GM23338 (cell line): ENCODE measurements around the gene VGLL4. TPM values are rescaled to one million over a fixed set of nuclear protein-coding genes. Genes with fewer than 3 reads are reported as not detected.

Source experiments
- ATAC-seq: fragments of 200-7000 bp; cut with Tn5 transposase; 3 replicates; pipeline ENCODE4 v1.9.1; 2020
- DNase-seq: peaks from one replicate; pipeline ENCODE4 v3.0.0-alpha.2; 2015; ENCODE audit warnings: low spot score
- H2AFZ ChIP-seq: fragments of 200-600 bp; sonication (generic); 2 replicates; pipeline ENCODE4 v1.8.0; 2016; ENCODE audit warnings: antibody characterized with exemption, mild to moderate bottlenecking, moderate library complexity
- H3F3A ChIP-seq: fragments of 200-600 bp; sonication (generic); replicated peaks from 2 replicates; pipeline ENCODE4 v1.8.0; 2017; ENCODE audit warnings: antibody characterized with exemption, mixed run types, low read depth
- H3K27ac ChIP-seq: fragments of 200-600 bp; sonication (generic); 2 replicates; pipeline ENCODE4 v1.6.1; 2016; ENCODE audit warnings: low read depth
- H3K27me3 ChIP-seq: fragments of 200-600 bp; sonication (generic); 2 replicates; pipeline ENCODE4 v1.8.0; 2016; ENCODE audit warnings: mild to moderate bottlenecking, mixed run types, moderate library complexity; ENCODE audit not compliant: insufficient read depth
- H3K36me3 ChIP-seq: fragments of 200-600 bp; sonication (generic); 2 replicates; pipeline ENCODE4 v1.8.0; 2016; ENCODE audit warnings: mild to moderate bottlenecking; ENCODE audit not compliant: insufficient read depth
- H3K4me1 ChIP-seq: fragments of 200-600 bp; sonication (generic); 2 replicates; pipeline ENCODE4 v1.8.0; 2016; ENCODE audit warnings: mild to moderate bottlenecking, moderate library complexity; ENCODE audit not compliant: insufficient read depth
- H3K4me2 ChIP-seq: fragments of 200-600 bp; sonication (generic); 2 replicates; pipeline ENCODE4 v1.7.1; 2017; ENCODE audit warnings: mixed run types
- H3K4me3 ChIP-seq: fragments of 200-600 bp; sonication (generic); 2 replicates; pipeline ENCODE4 v1.6.1; 2016; ENCODE audit warnings: mixed run types
- H3K79me2 ChIP-seq: fragments of 200-600 bp; sonication (generic); replicated peaks from 2 replicates; pipeline ENCODE4 v1.8.0; 2017; ENCODE audit warnings: mild to moderate bottlenecking; ENCODE audit not compliant: insufficient read depth
- H3K9me2 ChIP-seq: fragments of 200-600 bp; sonication (generic); 2 replicates; pipeline ENCODE4 v1.8.0; 2017; ENCODE audit not compliant: insufficient read depth
- H4K20me1 ChIP-seq: fragments of 200-600 bp; sonication (generic); replicated peaks from 2 replicates; pipeline ENCODE4 v1.8.0; 2017; ENCODE audit warnings: mild to moderate bottlenecking; ENCODE audit not compliant: insufficient read depth
- H3K27ac Mint-ChIP-seq: 2 replicates; pipeline ENCODE4 v1.8.0; 2020; ENCODE audit warnings: inconsistent platforms, mild to moderate bottlenecking, moderate library complexity, mixed read lengths
- H3K27me3 Mint-ChIP-seq: 3 replicates; pipeline ENCODE4 v1.8.0; 2022; ENCODE audit warnings: low read depth, mild to moderate bottlenecking, moderate library complexity, mixed read lengths, inconsistent platforms; ENCODE audit not compliant: insufficient read depth, poor library complexity
- H3K36me3 Mint-ChIP-seq: 3 replicates; pipeline ENCODE4 v1.8.0; 2021; ENCODE audit warnings: low read depth, mild to moderate bottlenecking, inconsistent platforms, moderate library complexity, mixed read lengths
- H3K4me1 Mint-ChIP-seq: 3 replicates; pipeline ENCODE4 v1.8.0; 2020; ENCODE audit warnings: mild to moderate bottlenecking, inconsistent platforms, mixed read lengths
- H3K4me3 Mint-ChIP-seq: 3 replicates; pipeline ENCODE4 v1.8.0; 2021; ENCODE audit warnings: moderate library complexity, mild to moderate bottlenecking, inconsistent platforms, mixed read lengths
- H3K9me3 Mint-ChIP-seq: 3 replicates; pipeline ENCODE4 v1.8.0; 2020; ENCODE audit warnings: moderate library complexity, mild to moderate bottlenecking, inconsistent platforms, mixed read lengths
- CREB1 ChIP-seq: fragments of 250-450 bp; sonication (Bioruptor Pico); IDR thresholded peaks from 2 replicates; pipeline ENCODE4 v1.5.0; 2020; ENCODE audit warnings: low read depth, mild to moderate bottlenecking, moderate library complexity
- EZH2 ChIP-seq: fragments of 200-600 bp; sonication (generic); IDR thresholded peaks from one replicate; pipeline ENCODE4 v1.8.0; 2017; ENCODE audit warnings: antibody characterized with exemption, mild to moderate bottlenecking, low read depth; ENCODE audit not compliant: unreplicated experiment
- EZH2phosphoT487 ChIP-seq: fragments of 200-600 bp; sonication (generic); IDR thresholded peaks from one replicate; pipeline ENCODE4 v1.8.1; 2018; ENCODE audit warnings: antibody characterized with exemption; ENCODE audit not compliant: unreplicated experiment
- JUNB ChIP-seq: IDR thresholded peaks from one replicate; pipeline ENCODE4 v1.6.1; 2016; ENCODE audit warnings: antibody characterized with exemption; ENCODE audit not compliant: unreplicated experiment
- NANOG ChIP-seq: IDR thresholded peaks from 2 replicates; pipeline ENCODE4 v1.6.1; 2016; ENCODE audit warnings: antibody characterized with exemption, borderline replicate concordance
- POLR2AphosphoS5 ChIP-seq: IDR thresholded peaks from 2 replicates; pipeline ENCODE4 v1.6.1; 2016; ENCODE audit warnings: antibody characterized with exemption, low read depth
- STAT1 ChIP-seq: IDR thresholded peaks from one replicate; pipeline ENCODE4 v1.6.1; 2016; ENCODE audit warnings: antibody characterized with exemption; ENCODE audit not compliant: unreplicated experiment
- ZNF114 ChIP-seq: fragments of 250-450 bp; sonication (Bioruptor Pico); IDR thresholded peaks from 2 replicates; pipeline ENCODE4 v1.5.0; 2020; ENCODE audit warnings: mild to moderate bottlenecking, moderate library complexity
- ZNF331 ChIP-seq: fragments of 250-450 bp; sonication (Bioruptor Pico); IDR thresholded peaks from 2 replicates; pipeline ENCODE4 v1.5.0; 2020; ENCODE audit warnings: low read depth, mild to moderate bottlenecking, moderate library complexity
- polyA plus RNA-seq: library from polyadenylated mRNA; unstranded; fragments of >200 nt; fragmentation: Nextera tagmentation; extraction: Ambion mirVana; gene quantifications from 2 replicates; pipeline ENCODE4 v1.2.1, GENCODE V29; 2016
- total RNA-seq: library from RNA; depleted of rRNA; stranded (reverse); fragments of >200 nt; shearing (Covaris generic); gene quantifications from 2 replicates; pipeline ENCODE4 v1.2.3, GENCODE V29; 2014
- TF ChIP-seq, protein P1 (sequence below): IDR thresholded peaks from one replicate; pipeline ENCODE4 v1.6.1; 2018; ENCODE audit warnings: antibody characterized with exemption; ENCODE audit not compliant: unreplicated experiment
- TF ChIP-seq, protein P2 (sequence below), 2 experiments: fragments of 200-600 bp in 1 of 2; sonication (generic) in 1 of 2; conservative IDR thresholded peaks; 2 replicates each; pipeline versions ENCODE4 v1.5.1 to v1.6.1; 2016 to 2017; ENCODE audit warnings: antibody characterized with exemption in 2 of 2, low read depth in 2 of 2, mild to moderate bottlenecking in 2 of 2, moderate library complexity in 1 of 2
- TF ChIP-seq, protein P3 (sequence below): fragments of 250-450 bp; sonication (Bioruptor Pico); IDR thresholded peaks from 2 replicates; pipeline ENCODE4 v1.5.0; 2020; ENCODE audit warnings: mild to moderate bottlenecking, moderate library complexity

The VGLL4 gene
- total and polyA plus RNA-seq, 2 experiments from 2014 or later = 20.8 to 45.9 TPM

DNA sequence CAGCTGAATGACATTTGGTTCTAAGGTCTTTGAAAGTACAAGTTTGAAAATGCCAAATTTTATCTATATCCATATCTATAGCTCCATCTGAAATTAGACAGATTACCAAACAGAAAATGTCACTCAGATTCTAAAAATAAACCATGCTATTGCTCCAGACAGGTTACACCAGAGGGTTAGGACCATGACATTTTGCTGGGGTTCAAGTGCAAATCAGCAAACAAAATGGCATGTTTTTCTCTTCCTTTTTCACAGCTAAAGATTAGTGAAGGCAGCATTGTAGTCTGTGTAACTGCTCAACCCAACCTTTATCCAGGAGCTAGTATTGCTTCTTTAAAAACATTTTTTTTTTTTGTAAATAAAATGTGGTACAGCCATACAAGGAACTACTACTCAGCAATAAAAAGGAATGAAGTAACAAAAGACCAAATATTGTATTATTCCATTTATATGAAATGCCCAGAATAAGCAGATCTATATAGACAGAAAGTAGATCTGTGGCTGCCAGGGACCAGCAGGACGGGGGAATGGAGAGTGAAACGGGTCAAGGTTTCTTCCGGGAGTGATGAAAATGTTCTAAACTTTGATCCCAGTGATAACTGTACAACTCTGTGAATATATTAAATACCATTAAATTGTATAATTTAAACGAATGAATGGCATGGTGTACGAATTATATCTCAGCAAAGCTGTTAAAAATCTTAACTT is 18.2 kb downstream of the VGLL4 start (continued):
- TF ChIP-seq, protein P1, sequence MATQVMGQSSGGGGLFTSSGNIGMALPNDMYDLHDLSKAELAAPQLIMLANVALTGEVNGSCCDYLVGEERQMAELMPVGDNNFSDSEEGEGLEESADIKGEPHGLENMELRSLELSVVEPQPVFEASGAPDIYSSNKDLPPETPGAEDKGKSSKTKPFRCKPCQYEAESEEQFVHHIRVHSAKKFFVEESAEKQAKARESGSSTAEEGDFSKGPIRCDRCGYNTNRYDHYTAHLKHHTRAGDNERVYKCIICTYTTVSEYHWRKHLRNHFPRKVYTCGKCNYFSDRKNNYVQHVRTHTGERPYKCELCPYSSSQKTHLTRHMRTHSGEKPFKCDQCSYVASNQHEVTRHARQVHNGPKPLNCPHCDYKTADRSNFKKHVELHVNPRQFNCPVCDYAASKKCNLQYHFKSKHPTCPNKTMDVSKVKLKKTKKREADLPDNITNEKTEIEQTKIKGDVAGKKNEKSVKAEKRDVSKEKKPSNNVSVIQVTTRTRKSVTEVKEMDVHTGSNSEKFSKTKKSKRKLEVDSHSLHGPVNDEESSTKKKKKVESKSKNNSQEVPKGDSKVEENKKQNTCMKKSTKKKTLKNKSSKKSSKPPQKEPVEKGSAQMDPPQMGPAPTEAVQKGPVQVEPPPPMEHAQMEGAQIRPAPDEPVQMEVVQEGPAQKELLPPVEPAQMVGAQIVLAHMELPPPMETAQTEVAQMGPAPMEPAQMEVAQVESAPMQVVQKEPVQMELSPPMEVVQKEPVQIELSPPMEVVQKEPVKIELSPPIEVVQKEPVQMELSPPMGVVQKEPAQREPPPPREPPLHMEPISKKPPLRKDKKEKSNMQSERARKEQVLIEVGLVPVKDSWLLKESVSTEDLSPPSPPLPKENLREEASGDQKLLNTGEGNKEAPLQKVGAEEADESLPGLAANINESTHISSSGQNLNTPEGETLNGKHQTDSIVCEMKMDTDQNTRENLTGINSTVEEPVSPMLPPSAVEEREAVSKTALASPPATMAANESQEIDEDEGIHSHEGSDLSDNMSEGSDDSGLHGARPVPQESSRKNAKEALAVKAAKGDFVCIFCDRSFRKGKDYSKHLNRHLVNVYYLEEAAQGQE = no peak
- no peak for TF ChIP-seq EZH2

DNA sequence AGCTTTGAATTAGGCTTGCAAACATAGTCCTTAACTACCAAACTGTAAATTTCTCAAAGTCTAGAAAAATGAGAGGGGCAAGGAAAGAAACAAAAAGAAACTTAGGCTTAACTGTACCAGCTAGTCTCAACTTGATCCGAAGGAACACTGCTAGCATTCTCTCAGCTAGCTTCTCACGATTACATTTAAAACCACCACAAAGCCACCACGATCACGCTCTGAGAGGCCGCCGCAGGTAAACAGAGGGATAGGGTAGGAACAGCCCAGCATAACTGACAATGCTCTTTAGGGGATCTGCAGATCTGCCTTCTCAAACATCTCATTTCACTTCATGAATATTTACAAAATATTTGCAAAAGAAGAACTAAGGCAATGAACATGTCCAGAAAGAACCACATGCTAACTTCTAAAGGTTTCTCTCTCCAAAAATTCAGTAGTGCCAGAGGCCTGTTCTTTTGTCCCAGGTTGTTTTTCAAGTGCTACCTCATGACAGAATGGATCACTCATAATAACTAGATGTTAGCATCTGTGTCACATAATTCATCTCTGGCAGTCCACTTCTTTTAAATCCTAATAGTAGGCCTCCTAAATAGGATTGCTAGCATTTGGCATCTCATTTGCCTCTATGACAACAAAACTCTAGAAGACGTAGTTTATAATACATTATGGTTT is 18.9 kb downstream of the VGLL4 start:
- H4K20me1 ChIP-seq = peaks cover 38% of the 10 kb centered on the region
- peaks cover 100% of the 10 kb centered on the region for H3K79me2 ChIP-seq
- H3K9me2 ChIP-seq = no peaks in the 10 kb centered on the region
- no peak overlapping the region for H2AFZ ChIP-seq
- no peaks in the 10 kb centered on the region for H3K9me3 Mint-ChIP-seq
- no peaks in the 10 kb centered on the region for H3K27me3 Mint-ChIP-seq
- no peak overlapping the region for H3K27ac ChIP-seq
- H3K27me3 ChIP-seq = no peaks in the 10 kb centered on the region
- H3K4me1 Mint-ChIP-seq = peaks cover 49% of the 10 kb centered on the region
- no peaks in the 10 kb centered on the region for H3K36me3 ChIP-seq
- no peak overlapping the region for H3K4me3 ChIP-seq
- H3K36me3 Mint-ChIP-seq = no peaks in the 10 kb centered on the region
- H3K4me3 Mint-ChIP-seq = no peak overlapping the region
- ATAC-seq (no peak), DNase-seq (no peak)
- no peaks in the 10 kb centered on the region for H3F3A ChIP-seq
- no peak overlapping the region for H3K4me2 ChIP-seq
- H3K4me1 ChIP-seq = peaks cover 7% of the 10 kb centered on the region
- H3K27ac Mint-ChIP-seq = no peak overlapping the region
- TF ChIP-seq CREB1 (no peak), POLR2AphosphoS5 (no peak), ZNF331 (CRISPR knock-in tag) (no peak), STAT1 (no peak), EZH2phosphoT487 (no peak), EZH2 (no peak), JUNB (no peak), NANOG (no peak), ZNF114 (CRISPR knock-in tag) (no peak)
- TF ChIP-seq, protein P2, sequence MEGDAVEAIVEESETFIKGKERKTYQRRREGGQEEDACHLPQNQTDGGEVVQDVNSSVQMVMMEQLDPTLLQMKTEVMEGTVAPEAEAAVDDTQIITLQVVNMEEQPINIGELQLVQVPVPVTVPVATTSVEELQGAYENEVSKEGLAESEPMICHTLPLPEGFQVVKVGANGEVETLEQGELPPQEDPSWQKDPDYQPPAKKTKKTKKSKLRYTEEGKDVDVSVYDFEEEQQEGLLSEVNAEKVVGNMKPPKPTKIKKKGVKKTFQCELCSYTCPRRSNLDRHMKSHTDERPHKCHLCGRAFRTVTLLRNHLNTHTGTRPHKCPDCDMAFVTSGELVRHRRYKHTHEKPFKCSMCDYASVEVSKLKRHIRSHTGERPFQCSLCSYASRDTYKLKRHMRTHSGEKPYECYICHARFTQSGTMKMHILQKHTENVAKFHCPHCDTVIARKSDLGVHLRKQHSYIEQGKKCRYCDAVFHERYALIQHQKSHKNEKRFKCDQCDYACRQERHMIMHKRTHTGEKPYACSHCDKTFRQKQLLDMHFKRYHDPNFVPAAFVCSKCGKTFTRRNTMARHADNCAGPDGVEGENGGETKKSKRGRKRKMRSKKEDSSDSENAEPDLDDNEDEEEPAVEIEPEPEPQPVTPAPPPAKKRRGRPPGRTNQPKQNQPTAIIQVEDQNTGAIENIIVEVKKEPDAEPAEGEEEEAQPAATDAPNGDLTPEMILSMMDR (conservative IDR thresholded peaks at IDR 0.05; ENCODE audit: low read depth in 2 of 2) = no peak
- TF ChIP-seq, protein P3, sequence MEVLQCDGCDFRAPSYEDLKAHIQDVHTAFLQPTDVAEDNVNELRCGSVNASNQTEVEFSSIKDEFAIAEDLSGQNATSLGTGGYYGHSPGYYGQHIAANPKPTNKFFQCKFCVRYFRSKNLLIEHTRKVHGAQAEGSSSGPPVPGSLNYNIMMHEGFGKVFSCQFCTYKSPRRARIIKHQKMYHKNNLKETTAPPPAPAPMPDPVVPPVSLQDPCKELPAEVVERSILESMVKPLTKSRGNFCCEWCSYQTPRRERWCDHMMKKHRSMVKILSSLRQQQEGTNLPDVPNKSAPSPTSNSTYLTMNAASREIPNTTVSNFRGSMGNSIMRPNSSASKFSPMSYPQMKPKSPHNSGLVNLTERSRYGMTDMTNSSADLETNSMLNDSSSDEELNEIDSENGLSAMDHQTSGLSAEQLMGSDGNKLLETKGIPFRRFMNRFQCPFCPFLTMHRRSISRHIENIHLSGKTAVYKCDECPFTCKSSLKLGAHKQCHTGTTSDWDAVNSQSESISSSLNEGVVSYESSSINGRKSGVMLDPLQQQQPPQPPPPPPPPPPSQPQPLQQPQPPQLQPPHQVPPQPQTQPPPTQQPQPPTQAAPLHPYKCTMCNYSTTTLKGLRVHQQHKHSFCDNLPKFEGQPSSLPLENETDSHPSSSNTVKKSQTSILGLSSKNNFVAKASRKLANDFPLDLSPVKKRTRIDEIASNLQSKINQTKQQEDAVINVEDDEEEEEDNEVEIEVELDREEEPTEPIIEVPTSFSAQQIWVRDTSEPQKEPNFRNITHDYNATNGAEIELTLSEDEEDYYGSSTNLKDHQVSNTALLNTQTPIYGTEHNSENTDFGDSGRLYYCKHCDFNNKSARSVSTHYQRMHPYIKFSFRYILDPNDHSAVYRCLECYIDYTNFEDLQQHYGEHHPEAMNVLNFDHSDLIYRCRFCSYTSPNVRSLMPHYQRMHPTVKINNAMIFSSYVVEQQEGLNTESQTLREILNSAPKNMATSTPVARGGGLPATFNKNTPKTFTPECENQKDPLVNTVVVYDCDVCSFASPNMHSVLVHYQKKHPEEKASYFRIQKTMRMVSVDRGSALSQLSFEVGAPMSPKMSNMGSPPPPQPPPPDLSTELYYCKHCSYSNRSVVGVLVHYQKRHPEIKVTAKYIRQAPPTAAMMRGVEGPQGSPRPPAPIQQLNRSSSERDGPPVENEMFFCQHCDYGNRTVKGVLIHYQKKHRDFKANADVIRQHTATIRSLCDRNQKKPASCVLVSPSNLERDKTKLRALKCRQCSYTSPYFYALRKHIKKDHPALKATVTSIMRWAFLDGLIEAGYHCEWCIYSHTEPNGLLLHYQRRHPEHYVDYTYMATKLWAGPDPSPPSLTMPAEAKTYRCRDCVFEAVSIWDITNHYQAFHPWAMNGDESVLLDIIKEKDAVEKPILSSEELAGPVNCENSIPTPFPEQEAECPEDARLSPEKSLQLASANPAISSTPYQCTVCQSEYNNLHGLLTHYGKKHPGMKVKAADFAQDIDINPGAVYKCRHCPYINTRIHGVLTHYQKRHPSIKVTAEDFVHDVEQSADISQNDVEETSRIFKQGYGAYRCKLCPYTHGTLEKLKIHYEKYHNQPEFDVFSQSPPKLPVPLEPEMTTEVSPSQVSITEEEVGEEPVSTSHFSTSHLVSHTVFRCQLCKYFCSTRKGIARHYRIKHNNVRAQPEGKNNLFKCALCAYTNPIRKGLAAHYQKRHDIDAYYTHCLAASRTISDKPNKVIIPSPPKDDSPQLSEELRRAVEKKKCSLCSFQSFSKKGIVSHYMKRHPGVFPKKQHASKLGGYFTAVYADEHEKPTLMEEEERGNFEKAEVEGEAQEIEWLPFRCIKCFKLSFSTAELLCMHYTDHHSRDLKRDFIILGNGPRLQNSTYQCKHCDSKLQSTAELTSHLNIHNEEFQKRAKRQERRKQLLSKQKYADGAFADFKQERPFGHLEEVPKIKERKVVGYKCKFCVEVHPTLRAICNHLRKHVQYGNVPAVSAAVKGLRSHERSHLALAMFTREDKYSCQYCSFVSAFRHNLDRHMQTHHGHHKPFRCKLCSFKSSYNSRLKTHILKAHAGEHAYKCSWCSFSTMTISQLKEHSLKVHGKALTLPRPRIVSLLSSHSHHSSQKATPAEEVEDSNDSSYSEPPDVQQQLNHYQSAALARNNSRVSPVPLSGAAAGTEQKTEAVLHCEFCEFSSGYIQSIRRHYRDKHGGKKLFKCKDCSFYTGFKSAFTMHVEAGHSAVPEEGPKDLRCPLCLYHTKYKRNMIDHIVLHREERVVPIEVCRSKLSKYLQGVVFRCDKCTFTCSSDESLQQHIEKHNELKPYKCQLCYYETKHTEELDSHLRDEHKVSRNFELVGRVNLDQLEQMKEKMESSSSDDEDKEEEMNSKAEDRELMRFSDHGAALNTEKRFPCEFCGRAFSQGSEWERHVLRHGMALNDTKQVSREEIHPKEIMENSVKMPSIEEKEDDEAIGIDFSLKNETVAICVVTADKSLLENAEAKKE (CRISPR knock-in tag) = no peak
